Nephron (organoid): Measurements from ENCODE around the gene SYNGR4.

Source experiments
- H3K27ac Mint-ChIP-seq, 3 experiments: 2 replicates each; pipeline ENCODE4 v1.8.0; 2020; ENCODE audit warnings: mixed read lengths in 3 of 3, mild to moderate bottlenecking in 2 of 3, moderate library complexity in 1 of 3
- H3K27me3 Mint-ChIP-seq: 2 replicates; pipeline ENCODE4 v1.8.0; 2021; ENCODE audit warnings: low read depth, mild to moderate bottlenecking, moderate library complexity, mixed read lengths
- H3K36me3 Mint-ChIP-seq: 2 replicates; pipeline ENCODE4 v1.8.0; 2020; ENCODE audit warnings: low read depth, mixed read lengths
- H3K4me1 Mint-ChIP-seq: 2 replicates; pipeline ENCODE4 v1.8.0; 2020; ENCODE audit warnings: mixed read lengths
- H3K4me3 Mint-ChIP-seq, 3 experiments: 2 replicates each; pipeline ENCODE4 v1.8.0; 2020; ENCODE audit warnings: mild to moderate bottlenecking in 3 of 3, mixed read lengths in 3 of 3, moderate library complexity in 2 of 3
- H3K9me3 Mint-ChIP-seq: 2 replicates; pipeline ENCODE4 v1.8.0; 2020; ENCODE audit warnings: mixed read lengths
- TF ChIP-seq, protein P1 (sequence below), 3 experiments: fragments of 200-600 bp; sonication (generic); IDR thresholded peaks; one replicate each; pipeline ENCODE4 v1.5.0; 2021; ENCODE audit warnings: antibody characterized with exemption in 3 of 3; ENCODE audit not compliant: unreplicated experiment in 3 of 3

SYNGR4 gene

GRCh38 chr19:48348045-48348444, 16.1 kb upstream of the SYNGR4 start:
- Mint-ChIP-seq H3K4me1 (peaks cover 6% of the 10 kb centered on the region), H3K36me3 (no peaks in the 10 kb centered on the region)

GRCh38 chr19:48348737-48349136, 15.4 kb upstream of the SYNGR4 start:
- TF ChIP-seq, protein P1, sequence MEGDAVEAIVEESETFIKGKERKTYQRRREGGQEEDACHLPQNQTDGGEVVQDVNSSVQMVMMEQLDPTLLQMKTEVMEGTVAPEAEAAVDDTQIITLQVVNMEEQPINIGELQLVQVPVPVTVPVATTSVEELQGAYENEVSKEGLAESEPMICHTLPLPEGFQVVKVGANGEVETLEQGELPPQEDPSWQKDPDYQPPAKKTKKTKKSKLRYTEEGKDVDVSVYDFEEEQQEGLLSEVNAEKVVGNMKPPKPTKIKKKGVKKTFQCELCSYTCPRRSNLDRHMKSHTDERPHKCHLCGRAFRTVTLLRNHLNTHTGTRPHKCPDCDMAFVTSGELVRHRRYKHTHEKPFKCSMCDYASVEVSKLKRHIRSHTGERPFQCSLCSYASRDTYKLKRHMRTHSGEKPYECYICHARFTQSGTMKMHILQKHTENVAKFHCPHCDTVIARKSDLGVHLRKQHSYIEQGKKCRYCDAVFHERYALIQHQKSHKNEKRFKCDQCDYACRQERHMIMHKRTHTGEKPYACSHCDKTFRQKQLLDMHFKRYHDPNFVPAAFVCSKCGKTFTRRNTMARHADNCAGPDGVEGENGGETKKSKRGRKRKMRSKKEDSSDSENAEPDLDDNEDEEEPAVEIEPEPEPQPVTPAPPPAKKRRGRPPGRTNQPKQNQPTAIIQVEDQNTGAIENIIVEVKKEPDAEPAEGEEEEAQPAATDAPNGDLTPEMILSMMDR (IDR thresholded peaks at IDR 0.05; ENCODE audit: unreplicated experiment in 3 of 3): no peak
- no peak overlapping the region for H3K4me3 Mint-ChIP-seq
- H3K27ac Mint-ChIP-seq: peak overlapping the region in 2 of 3 experiments; percentile 55 to 72

More at GRCh38 chr19:48348045-48348444, 16.1 kb upstream of the SYNGR4 start:
- Mint-ChIP-seq H3K9me3 (no peaks in the 10 kb centered on the region), H3K4me3 (peak overlapping the region in 1 of 3 experiments; percentile 0), H3K27me3 (peaks cover 4% of the 10 kb centered on the region), H3K27ac (peak overlapping the region; percentile 23 to 72 (median 55))
- TF ChIP-seq, protein P1 (IDR thresholded peaks at IDR 0.05; ENCODE audit: unreplicated experiment in 3 of 3): no peak

DNA sequence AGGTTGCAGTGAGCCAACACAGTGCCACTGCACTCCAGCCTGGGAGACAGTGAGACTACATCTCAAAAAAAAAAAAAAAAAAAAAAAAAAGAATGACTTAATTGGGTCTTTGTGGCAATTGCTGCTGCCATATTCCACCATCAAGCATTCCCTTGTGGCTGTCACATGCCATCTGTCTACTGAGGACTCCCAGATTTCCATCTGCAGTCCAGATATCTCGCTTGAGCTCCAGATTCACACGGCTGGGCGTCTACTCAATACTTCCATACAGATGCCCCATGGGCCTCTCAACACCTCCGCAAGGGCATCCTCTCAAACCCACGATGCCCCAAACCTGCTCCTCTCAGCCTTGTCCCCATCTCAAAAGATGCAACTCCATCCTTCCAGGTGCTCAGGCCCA, 13.3 kb upstream of the SYNGR4 start:
- Mint-ChIP-seq H3K27me3 (peaks cover 4% of the 10 kb centered on the region), H3K4me3 (no peak overlapping the region), H3K4me1 (peaks cover 6% of the 10 kb centered on the region), H3K9me3 (no peaks in the 10 kb centered on the region), H3K36me3 (no peaks in the 10 kb centered on the region), H3K27ac (no peak overlapping the region)
- TF ChIP-seq, protein P1 (IDR thresholded peaks at IDR 0.05; ENCODE audit: unreplicated experiment in 3 of 3): no peak

More at GRCh38 chr19:48348737-48349136, 15.4 kb upstream of the SYNGR4 start:
- Mint-ChIP-seq H3K36me3 (no peaks in the 10 kb centered on the region), H3K4me1 (peaks cover 6% of the 10 kb centered on the region), H3K27me3 (peaks cover 4% of the 10 kb centered on the region), H3K9me3 (no peaks in the 10 kb centered on the region)

DNA sequence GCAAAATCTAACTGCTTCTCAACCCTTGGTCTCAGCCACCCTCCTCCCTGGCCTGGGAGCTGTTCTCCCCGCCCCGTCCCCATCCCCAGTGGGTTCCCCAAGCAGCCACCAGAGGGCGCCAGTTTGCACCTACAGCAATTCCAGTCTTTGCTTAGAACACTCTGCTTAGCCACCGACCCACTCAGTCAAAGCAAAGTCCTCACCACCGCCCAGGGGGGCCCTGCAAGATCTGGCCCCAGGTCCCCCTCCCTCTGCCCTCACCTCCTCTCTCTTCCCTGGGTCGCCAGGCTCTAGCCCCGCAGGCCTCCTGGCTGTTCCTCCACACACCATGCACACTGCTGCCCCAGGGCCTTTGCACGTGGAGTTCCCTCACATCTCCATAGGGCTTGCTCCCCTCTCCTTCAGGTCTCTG, 12.8 kb upstream of the SYNGR4 start:
- H3K4me3 Mint-ChIP-seq: no peak overlapping the region
- TF ChIP-seq, protein P1 (IDR thresholded peaks at IDR 0.05; ENCODE audit: unreplicated experiment in 3 of 3): peak; percentile 61 to 72 (median 64)
- no peaks in the 10 kb centered on the region for H3K36me3 Mint-ChIP-seq
- H3K9me3 Mint-ChIP-seq: no peaks in the 10 kb centered on the region
- no peak overlapping the region for H3K27ac Mint-ChIP-seq
- peaks cover 4% of the 10 kb centered on the region for H3K27me3 Mint-ChIP-seq
- H3K4me1 Mint-ChIP-seq: peaks cover 6% of the 10 kb centered on the region

- Mint-ChIP-seq H3K4me3 (no peak overlapping the region), H3K36me3 (no peaks in the 10 kb centered on the region), H3K27me3 (peaks cover 4% of the 10 kb centered on the region), H3K27ac (no peak overlapping the region), H3K4me1 (no peaks in the 10 kb centered on the region), H3K9me3 (no peaks in the 10 kb centered on the region)
- TF ChIP-seq, protein P1 (IDR thresholded peaks at IDR 0.05; ENCODE audit: unreplicated experiment in 3 of 3): no peak
These were observed 10.5 kb upstream of the SYNGR4 start for GRCh38 chr19:48353677-48354076.

DNA sequence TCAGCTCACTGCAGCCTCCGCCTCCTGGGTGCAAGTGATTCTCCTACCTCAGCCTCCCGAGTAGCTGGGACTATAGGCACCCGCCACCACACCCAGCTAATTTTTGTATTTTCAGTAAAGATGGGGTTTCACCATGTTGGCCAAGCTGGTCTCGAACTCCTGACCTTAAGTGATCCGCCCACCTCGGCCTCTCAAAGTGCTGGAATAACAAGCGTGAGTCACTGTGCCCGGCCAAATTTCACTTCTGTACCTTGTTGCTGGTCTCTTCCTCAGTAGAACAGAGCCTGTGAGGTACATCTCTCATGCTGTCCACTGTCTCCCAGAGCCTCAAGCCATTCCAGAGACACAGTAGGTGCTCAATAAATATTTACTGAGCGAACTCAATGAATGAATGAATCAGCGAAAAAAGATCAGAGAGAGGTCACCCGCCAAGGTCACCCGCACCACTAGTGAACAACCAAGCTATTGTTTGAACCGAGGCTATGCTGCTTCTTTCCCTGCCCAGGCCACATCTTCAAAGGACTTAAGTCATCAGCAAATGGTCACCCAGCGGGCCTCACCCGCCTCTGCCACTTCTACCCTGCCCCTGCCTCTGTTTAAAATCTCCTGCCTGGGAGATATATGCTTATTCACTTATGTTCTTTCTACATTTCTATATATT, 9.7 kb upstream of the SYNGR4 start:
- peak overlapping the region in 2 of 3 experiments; percentile 29 to 54 for H3K27ac Mint-ChIP-seq
- H3K36me3 Mint-ChIP-seq: no peaks in the 10 kb centered on the region
- TF ChIP-seq, protein P1 (IDR thresholded peaks at IDR 0.05; ENCODE audit: unreplicated experiment in 3 of 3): no peak
- H3K4me3 Mint-ChIP-seq: no peak overlapping the region
- H3K9me3 Mint-ChIP-seq: no peaks in the 10 kb centered on the region
- H3K27me3 Mint-ChIP-seq: peaks cover 4% of the 10 kb centered on the region
- H3K4me1 Mint-ChIP-seq: no peaks in the 10 kb centered on the region
